Measurements from ENCODE around the gene PSEN1.
"Not testable (repeated sequence)": the region's sequence is repeated elsewhere in the genome, so short reads cannot be mapped to it uniquely, and the experiment has no call there.

PSEN1 gene

GRCh38 chr14:73142216-73142615 lies 5.9 kb downstream of the PSEN1 start:
- FAIRE-seq (no peak), DNase-seq (ENCODE audit: insufficient read length, low spot score) (no peak)
- TF ChIP-seq POLR2A (IDR thresholded peaks at IDR 0.05; ENCODE audit: low read depth, low read length), result no peak

GRCh38 chr14:73143003-73143402 lies 6.7 kb downstream of the PSEN1 start:
- DNase-seq (ENCODE audit: insufficient read length, low spot score), result no peak
- no peak for TF ChIP-seq POLR2A (IDR thresholded peaks at IDR 0.05; ENCODE audit: low read depth, low read length)
- no peak for FAIRE-seq

- FAIRE-seq, result no peak
- no peak for DNase-seq (ENCODE audit: insufficient read length, low spot score)
- no peak for TF ChIP-seq POLR2A (IDR thresholded peaks at IDR 0.05; ENCODE audit: low read depth, low read length)
Measured at GRCh38 chr14:73143617-73144016, 7.3 kb downstream of the PSEN1 start.

GRCh38 chr14:73145371-73145770 lies 9.1 kb downstream of the PSEN1 start:
- FAIRE-seq, result no peak
- no peak for DNase-seq (ENCODE audit: insufficient read length, low spot score)
- no peak for TF ChIP-seq POLR2A (IDR thresholded peaks at IDR 0.05; ENCODE audit: low read depth, low read length)

- FAIRE-seq (no peak), DNase-seq (ENCODE audit: insufficient read length, low spot score) (no peak)
- TF ChIP-seq POLR2A (IDR thresholded peaks at IDR 0.05; ENCODE audit: low read depth, low read length), result no peak
Measured at GRCh38 chr14:73146111-73146510, 9.8 kb downstream of the PSEN1 start.

GRCh38 chr14:73149753-73150152 lies 13.4 kb downstream of the PSEN1 start:
- TF ChIP-seq POLR2A (IDR thresholded peaks at IDR 0.05; ENCODE audit: low read depth, low read length), result no peak
- DNase-seq (ENCODE audit: insufficient read length, low spot score) (no peak), FAIRE-seq (no peak)

- no peak for DNase-seq (ENCODE audit: insufficient read length, low spot score)
- FAIRE-seq, result no peak
- TF ChIP-seq POLR2A (IDR thresholded peaks at IDR 0.05; ENCODE audit: low read depth, low read length), result no peak
Measured at GRCh38 chr14:73153272-73153671, 17.0 kb downstream of the PSEN1 start.

- FAIRE-seq (no peak), DNase-seq (ENCODE audit: insufficient read length, low spot score) (no peak)
- TF ChIP-seq POLR2A (IDR thresholded peaks at IDR 0.05; ENCODE audit: low read depth, low read length), result no peak
Measured at GRCh38 chr14:73162251-73162650, 25.9 kb downstream of the PSEN1 start.

- DNase-seq (ENCODE audit: insufficient read length, low spot score) (no peak), FAIRE-seq (no peak)
- TF ChIP-seq POLR2A (IDR thresholded peaks at IDR 0.05; ENCODE audit: low read depth, low read length), result no peak
Measured at GRCh38 chr14:73166399-73166798, 30.1 kb downstream of the PSEN1 start.

GRCh38 chr14:73167727-73168126 lies 31.4 kb downstream of the PSEN1 start:
- FAIRE-seq (no peak), DNase-seq (ENCODE audit: insufficient read length, low spot score) (no peak)
- TF ChIP-seq POLR2A (IDR thresholded peaks at IDR 0.05; ENCODE audit: low read depth, low read length), result no peak

GRCh38 chr14:73168274-73168673 lies 32.0 kb downstream of the PSEN1 start:
- DNase-seq (ENCODE audit: insufficient read length, low spot score) (no peak), FAIRE-seq (no peak)
- no peak for TF ChIP-seq POLR2A (IDR thresholded peaks at IDR 0.05; ENCODE audit: low read depth, low read length)

- no peak for DNase-seq (ENCODE audit: insufficient read length, low spot score)
- no peak for FAIRE-seq
- TF ChIP-seq POLR2A (IDR thresholded peaks at IDR 0.05; ENCODE audit: low read depth, low read length), result no peak
Measured at GRCh38 chr14:73168691-73169090, 32.4 kb downstream of the PSEN1 start.

GRCh38 chr14:73169855-73170254 lies 33.5 kb downstream of the PSEN1 start:
- DNase-seq (ENCODE audit: insufficient read length, low spot score); FAIRE-seq: not testable (repeated sequence)

- DNase-seq (ENCODE audit: insufficient read length, low spot score) (no peak), FAIRE-seq (no peak)
- TF ChIP-seq POLR2A (IDR thresholded peaks at IDR 0.05; ENCODE audit: low read depth, low read length), result no peak
Measured at GRCh38 chr14:73170686-73171085, 34.4 kb downstream of the PSEN1 start.

- TF ChIP-seq POLR2A (IDR thresholded peaks at IDR 0.05; ENCODE audit: low read depth, low read length), result no peak
- FAIRE-seq (no peak), DNase-seq (ENCODE audit: insufficient read length, low spot score) (no peak)
Measured at GRCh38 chr14:73172500-73172899, 36.2 kb downstream of the PSEN1 start.

GRCh38 chr14:73173092-73173735 lies 36.9 kb downstream of the PSEN1 start:
- FAIRE-seq (no peak), DNase-seq (ENCODE audit: insufficient read length, low spot score) (no peak)
- TF ChIP-seq POLR2A (IDR thresholded peaks at IDR 0.05; ENCODE audit: low read depth, low read length), result no peak
